Peyer's patch (tissue), 4 donors: ENCODE measurements around the gene CRACR2A.

Source experiments
- POLR2A ChIP-seq, 2 donors: fragments of 450-650 bp; IDR thresholded peaks; one replicate each; pipeline ENCODE4 v1.5.1; 2017; ENCODE audit warnings: antibody characterized with exemption in 2 of 2, mild to moderate bottlenecking in 2 of 2, moderate library complexity in 2 of 2
- TF ChIP-seq, protein P1 (sequence below), 6 experiments: fragments of 450-650 bp in 4 of 6; fragments of 200-600 bp in 2 of 6; sonication (generic) in 1 of 6; IDR thresholded peaks; one replicate each; pipeline ENCODE4 v1.5.1; 2017 to 2019; ENCODE audit warnings: antibody characterized with exemption in 6 of 6, mild to moderate bottlenecking in 3 of 6, moderate library complexity in 1 of 6

DNA sequence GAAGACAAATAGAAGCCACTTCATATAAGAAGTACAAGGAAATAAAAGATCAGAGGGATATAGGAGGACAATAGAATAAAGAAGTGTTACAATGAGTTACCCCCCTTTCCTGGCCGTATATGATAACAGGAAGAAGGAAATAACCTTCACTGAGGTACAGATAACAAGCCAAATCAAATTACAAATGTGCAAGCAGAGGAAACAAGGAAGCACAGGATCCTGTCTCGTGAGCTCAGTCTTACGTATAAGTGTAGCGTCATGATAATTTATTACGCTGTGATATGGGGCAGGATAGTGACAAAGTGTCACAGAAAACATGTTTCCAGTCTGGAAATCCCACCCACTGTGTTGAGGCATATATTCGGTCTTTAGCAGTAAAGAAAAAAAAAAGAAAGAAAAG lies 26.5 kb downstream of the CRACR2A start:
- TF ChIP-seq, protein P1, sequence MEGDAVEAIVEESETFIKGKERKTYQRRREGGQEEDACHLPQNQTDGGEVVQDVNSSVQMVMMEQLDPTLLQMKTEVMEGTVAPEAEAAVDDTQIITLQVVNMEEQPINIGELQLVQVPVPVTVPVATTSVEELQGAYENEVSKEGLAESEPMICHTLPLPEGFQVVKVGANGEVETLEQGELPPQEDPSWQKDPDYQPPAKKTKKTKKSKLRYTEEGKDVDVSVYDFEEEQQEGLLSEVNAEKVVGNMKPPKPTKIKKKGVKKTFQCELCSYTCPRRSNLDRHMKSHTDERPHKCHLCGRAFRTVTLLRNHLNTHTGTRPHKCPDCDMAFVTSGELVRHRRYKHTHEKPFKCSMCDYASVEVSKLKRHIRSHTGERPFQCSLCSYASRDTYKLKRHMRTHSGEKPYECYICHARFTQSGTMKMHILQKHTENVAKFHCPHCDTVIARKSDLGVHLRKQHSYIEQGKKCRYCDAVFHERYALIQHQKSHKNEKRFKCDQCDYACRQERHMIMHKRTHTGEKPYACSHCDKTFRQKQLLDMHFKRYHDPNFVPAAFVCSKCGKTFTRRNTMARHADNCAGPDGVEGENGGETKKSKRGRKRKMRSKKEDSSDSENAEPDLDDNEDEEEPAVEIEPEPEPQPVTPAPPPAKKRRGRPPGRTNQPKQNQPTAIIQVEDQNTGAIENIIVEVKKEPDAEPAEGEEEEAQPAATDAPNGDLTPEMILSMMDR (IDR thresholded peaks at IDR 0.05) = no peak
- TF ChIP-seq POLR2A (IDR thresholded peaks at IDR 0.05) = no peak
